ENCODE results near the gene NPSR1.
A peak's percentile ranks its signal among the peaks of the same experiment; 100 is the strongest.
"Not testable (repeated sequence)": the region's sequence is repeated elsewhere in the genome, so short reads cannot be mapped to it uniquely, and the experiment has no call there.

NPSR1 gene

DNA sequence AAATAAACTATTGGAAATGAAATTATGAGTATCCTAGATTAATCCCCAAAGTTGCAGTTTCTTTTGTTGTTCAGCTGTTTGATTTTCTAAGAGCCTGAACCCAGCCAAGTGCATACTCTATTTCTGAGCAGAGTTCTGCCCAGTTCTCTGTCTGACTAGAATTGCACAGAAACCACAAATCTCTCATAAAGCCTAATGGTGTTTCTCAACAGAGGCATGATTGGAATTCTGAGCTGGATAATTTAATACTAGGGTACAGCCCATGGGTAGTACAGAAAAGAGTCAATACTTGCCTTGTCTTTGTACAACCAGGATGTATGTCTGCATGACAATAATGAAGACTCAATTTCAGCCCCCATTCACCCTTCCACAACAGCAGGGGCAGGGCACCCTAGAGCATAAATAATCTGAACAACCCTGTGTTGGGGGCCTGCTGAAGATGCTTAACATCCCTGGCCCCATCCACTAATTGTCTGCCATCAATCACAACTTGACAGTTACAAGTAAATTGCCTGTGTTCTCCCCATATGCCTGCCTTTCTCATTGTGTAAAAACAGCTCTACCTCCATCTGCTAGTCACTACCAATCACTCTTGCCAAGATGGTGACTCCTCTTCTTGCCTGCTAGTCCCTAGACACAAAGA is 114.4 kb downstream of the NPSR1 start:
- in situ Hi-C loops (cut with HindIII; ENCODE audit: low pct_unique_long_range_greater_than_20kb, low sequenced_read_pairs) = no loop called here
- TF ChIP-seq JUND (IDR thresholded peaks at IDR 0.05; ENCODE audit: low read depth) = no peak
- no peak for DNase-seq (ENCODE audit: low read depth in 1 of 2, low spot score in 1 of 2)

DNA sequence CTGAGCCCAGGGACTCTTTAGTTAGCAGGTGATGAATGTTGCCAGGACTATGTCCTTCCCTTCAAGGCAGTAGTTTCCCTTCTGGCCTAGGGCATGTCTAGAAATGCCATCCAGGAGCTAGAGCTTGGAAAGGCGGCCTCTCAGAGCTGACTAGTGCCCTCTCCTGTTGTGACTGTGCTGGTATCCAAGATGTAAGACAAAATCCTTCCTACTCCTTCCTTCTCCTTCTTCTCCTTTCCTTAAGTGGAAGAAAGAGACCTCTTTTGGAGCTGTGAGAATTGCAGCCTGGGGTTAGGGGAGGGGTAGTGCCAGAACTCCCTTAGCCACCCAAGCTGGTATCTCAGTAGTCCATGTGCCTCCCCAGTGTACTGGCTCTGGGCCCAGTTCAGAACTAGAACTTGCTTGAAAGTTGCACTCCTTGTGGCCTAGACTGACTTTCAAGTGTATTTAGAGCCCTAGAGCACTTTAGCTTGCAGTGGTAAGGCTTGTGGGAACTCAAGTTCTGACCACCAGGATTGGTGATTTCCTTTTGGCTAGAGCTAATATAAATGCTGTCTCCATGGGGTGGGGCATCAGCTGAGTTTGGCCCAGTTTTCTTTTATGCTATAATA is 118.8 kb downstream of the NPSR1 start:
- DNase-seq (ENCODE audit: low read depth in 1 of 2, low spot score in 1 of 2) = peak in 1 of 2 experiments; percentile 48
- TF ChIP-seq JUND (IDR thresholded peaks at IDR 0.05; ENCODE audit: low read depth) = no peak
- in situ Hi-C loops (cut with HindIII; ENCODE audit: low pct_unique_long_range_greater_than_20kb, low sequenced_read_pairs) = no loop called here

GRCh38 chr7:34780546-34780945 is 122.5 kb downstream of the NPSR1 start:
- no peak for TF ChIP-seq JUND (IDR thresholded peaks at IDR 0.05; ENCODE audit: low read depth)
- no peak for DNase-seq (ENCODE audit: low read depth in 1 of 2, low spot score in 1 of 2)
- in situ Hi-C loops (cut with HindIII; ENCODE audit: low pct_unique_long_range_greater_than_20kb, low sequenced_read_pairs) = no loop called here

- no peak for TF ChIP-seq JUND (IDR thresholded peaks at IDR 0.05; ENCODE audit: low read depth)
- peak in 1 of 2 experiments; percentile 12 for DNase-seq (ENCODE audit: low read depth in 1 of 2, low spot score in 1 of 2)
- in situ Hi-C loops (cut with HindIII; ENCODE audit: low pct_unique_long_range_greater_than_20kb, low sequenced_read_pairs) = no loop called here
Measured at GRCh38 chr7:34787586-34787985, 129.6 kb downstream of the NPSR1 start.

GRCh38 chr7:34806831-34807230 is 148.8 kb downstream of the NPSR1 start:
- TF ChIP-seq JUND (IDR thresholded peaks at IDR 0.05; ENCODE audit: low read depth) = no peak
- in situ Hi-C loops (cut with HindIII; ENCODE audit: low pct_unique_long_range_greater_than_20kb, low sequenced_read_pairs) = no loop called here
- no peak for DNase-seq (ENCODE audit: low read depth in 1 of 2, low spot score in 1 of 2)

- TF ChIP-seq JUND (IDR thresholded peaks at IDR 0.05; ENCODE audit: low read depth) = no peak
- DNase-seq (ENCODE audit: low read depth in 1 of 2, low spot score in 1 of 2) = no peak
- in situ Hi-C loops (cut with HindIII; ENCODE audit: low pct_unique_long_range_greater_than_20kb, low sequenced_read_pairs) = no loop called here
Measured at GRCh38 chr7:34807548-34808340, 149.7 kb downstream of the NPSR1 start.

- DNase-seq (ENCODE audit: low read depth in 1 of 2, low spot score in 1 of 2) = peak in 1 of 2 experiments; percentile 88
- in situ Hi-C loops (cut with HindIII; ENCODE audit: low pct_unique_long_range_greater_than_20kb, low sequenced_read_pairs) = not testable (repeated sequence)
Measured at GRCh38 chr7:34814203-34814842, 156.3 kb downstream of the NPSR1 start.

DNA sequence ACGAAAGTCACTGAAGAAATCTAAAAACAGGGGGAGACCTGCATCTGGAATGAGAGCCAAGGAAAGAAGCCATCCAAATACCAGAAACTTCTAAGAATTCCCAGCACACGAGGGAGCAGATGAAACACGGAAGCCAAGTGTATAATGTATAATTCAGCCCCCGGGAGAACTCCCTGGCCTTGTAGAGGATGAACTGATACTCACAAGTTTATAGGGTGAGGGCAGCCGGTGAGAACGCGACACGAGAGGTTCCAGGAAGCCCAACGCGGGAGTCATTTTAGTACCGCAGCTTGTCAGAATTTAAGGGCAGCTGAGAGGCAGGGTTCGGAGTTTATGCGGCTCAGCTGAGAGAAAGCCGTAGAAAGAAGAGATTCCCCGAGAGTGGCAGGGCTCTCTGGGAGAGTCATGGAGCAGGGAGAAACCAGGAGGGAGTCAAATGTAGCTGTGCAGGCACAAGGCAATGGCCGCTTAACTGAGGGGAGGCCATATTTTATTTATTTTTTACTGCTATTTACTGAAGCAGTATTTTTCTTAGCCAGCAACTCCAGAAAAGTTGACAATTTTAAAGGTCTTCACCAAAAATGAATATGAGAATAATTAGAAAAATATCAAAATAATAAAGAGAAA is 164.0 kb downstream of the NPSR1 start:
- no peak for TF ChIP-seq JUND (IDR thresholded peaks at IDR 0.05; ENCODE audit: low read depth)
- no peak for DNase-seq (ENCODE audit: low read depth in 1 of 2, low spot score in 1 of 2)
- in situ Hi-C loops (cut with HindIII; ENCODE audit: low pct_unique_long_range_greater_than_20kb, low sequenced_read_pairs) = no loop called here

DNA sequence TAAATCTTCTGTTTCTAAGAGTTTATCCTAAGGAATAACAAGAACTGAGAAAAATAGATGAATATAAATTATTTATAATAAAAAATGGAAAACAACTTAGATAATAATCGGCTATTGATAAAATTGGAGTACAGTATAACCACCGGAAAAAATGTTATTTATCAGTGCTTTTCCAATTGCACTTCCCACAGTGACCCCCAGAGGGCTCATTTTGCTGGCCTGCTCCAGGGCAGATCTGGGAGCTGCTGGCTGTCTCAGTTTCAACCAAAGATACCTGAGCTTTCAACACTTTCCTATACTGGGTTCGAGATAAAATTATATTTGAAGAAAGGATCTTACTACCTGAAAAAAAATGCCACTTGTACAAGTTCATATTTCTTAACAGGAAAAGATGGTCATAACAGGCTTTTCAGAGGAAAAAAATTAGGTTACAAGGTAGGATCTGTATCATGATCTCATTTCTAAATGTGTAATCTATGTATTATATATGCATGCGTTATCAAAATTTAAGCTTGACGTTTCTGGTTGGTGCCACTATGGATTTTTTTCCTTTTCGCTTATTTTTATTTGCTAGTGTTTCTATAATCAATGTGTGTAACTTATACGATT is 165.7 kb downstream of the NPSR1 start:
- peak; percentile 64 to 79 for DNase-seq (ENCODE audit: low read depth in 1 of 2, low spot score in 1 of 2)
- no peak for TF ChIP-seq JUND (IDR thresholded peaks at IDR 0.05; ENCODE audit: low read depth)
- in situ Hi-C loops (cut with HindIII; ENCODE audit: low pct_unique_long_range_greater_than_20kb, low sequenced_read_pairs) = no loop called here

DNA sequence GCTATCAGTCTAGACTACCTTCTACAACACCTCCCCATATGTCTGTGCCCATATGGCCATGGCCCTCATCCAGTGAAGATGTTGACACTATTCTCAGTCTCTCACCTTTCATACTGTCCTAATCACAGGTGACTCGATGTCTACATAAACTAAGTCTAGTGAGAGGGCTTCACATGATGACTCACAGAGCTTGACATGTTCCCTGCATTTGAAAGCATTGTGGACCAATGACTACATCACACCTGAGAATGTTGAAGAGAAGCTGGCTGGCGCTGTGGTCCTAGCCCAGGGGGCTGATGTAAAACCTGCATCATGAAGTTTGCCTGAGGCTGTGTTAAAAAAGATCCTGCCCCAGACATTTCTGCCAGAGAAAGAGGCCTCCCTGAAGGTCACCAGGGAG is 167.2 kb downstream of the NPSR1 start:
- in situ Hi-C loops (cut with HindIII; ENCODE audit: low pct_unique_long_range_greater_than_20kb, low sequenced_read_pairs) = no loop called here
- DNase-seq (ENCODE audit: low read depth in 1 of 2, low spot score in 1 of 2) = no peak
- no peak for TF ChIP-seq JUND (IDR thresholded peaks at IDR 0.05; ENCODE audit: low read depth)

DNA sequence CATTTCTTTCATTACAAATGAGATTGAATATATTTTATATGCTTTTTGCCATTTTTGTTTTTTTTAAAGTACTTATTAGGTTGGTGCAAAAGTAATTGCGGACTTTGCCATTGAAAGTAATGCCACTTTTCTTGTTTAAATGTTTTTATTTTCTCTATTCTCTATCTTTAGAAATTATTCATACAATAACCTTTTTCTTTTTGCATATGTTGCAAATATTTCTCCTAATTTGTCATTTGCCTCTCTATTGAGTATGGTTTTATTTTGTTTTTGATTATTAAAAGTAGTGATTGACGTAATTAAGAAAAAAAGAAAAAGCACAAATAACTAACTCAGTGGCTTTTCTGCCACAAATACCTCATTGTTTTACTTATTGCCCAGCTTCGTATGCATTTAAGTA is 172.4 kb downstream of the NPSR1 start:
- DNase-seq (ENCODE audit: low read depth in 1 of 2, low spot score in 1 of 2) = no peak
- in situ Hi-C loops (cut with HindIII; ENCODE audit: low pct_unique_long_range_greater_than_20kb, low sequenced_read_pairs) = no loop called here
- TF ChIP-seq JUND (IDR thresholded peaks at IDR 0.05; ENCODE audit: low read depth) = no peak

- in situ Hi-C loops (cut with HindIII; ENCODE audit: low pct_unique_long_range_greater_than_20kb, low sequenced_read_pairs) = no loop called here
- no peak for TF ChIP-seq JUND (IDR thresholded peaks at IDR 0.05; ENCODE audit: low read depth)
- DNase-seq (ENCODE audit: low read depth in 1 of 2, low spot score in 1 of 2) = no peak
Measured at GRCh38 chr7:34831436-34831835, 173.4 kb downstream of the NPSR1 start.

Data from T47D (cell line).